ENCODE measurements around the gene CLEC5A. TPM values are rescaled to one million over a fixed set of nuclear protein-coding genes. Genes with fewer than 3 reads are reported as not detected.

Gene CLEC5A
- total RNA-seq, 1 experiment from 2014 or later, result not detected

DNA sequence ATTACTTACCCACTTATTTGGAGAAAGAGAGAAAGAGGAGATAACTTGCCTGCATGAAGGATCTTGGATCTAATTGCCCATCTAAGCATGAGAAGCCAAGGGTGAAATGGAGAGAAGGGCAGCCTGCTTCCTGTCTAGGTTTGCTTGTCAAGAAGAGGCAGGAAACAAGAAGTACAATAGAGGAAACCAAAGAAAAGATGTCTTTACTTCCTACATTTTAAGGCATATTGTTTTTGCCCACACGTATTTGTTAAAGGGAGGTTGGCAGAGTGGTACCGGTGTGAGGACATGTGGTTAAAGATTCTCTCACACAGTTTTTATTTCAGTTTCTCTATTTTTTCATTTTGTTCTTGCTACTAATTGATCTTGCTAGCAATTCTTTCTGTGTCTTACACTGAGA, 32.8 kb upstream of the CLEC5A start:
- no peak overlapping the region for H3K23ac ChIP-seq (ENCODE audit: insufficient read length, low read depth, low read length)

More for the DNA sequence above, 32.8 kb upstream of the CLEC5A start:
- H4K91ac ChIP-seq (ENCODE audit: insufficient read length, low read depth, low read length), result no peak overlapping the region
- H2AFZ ChIP-seq (ENCODE audit: low read length), result no peak overlapping the region
- no CpG with 5 or more reads among the region's 2 CpGs for WGBS (ENCODE audit: extremely low coverage, insufficient read length, low lambda C conversion rate)
- H3K4me2 ChIP-seq (ENCODE audit: insufficient read depth, insufficient read length, low read length), result no peak overlapping the region
- no peak overlapping the region for H3T11ph ChIP-seq (ENCODE audit: low read length)
- H3K27me3 ChIP-seq (ENCODE audit: insufficient read depth, low read length), result no peaks in the 10 kb centered on the region
- no peaks in the 10 kb centered on the region for H3K4me1 ChIP-seq (ENCODE audit: insufficient read depth, low read length)
- no peak overlapping the region for H2BK15ac ChIP-seq (ENCODE audit: low read depth, low read length)
- H3K56ac ChIP-seq (ENCODE audit: insufficient read length, low read depth, low read length), result no peak overlapping the region
- H3K14ac ChIP-seq (ENCODE audit: insufficient read depth, low read length), result no peak overlapping the region
- TF ChIP-seq, protein P1, sequence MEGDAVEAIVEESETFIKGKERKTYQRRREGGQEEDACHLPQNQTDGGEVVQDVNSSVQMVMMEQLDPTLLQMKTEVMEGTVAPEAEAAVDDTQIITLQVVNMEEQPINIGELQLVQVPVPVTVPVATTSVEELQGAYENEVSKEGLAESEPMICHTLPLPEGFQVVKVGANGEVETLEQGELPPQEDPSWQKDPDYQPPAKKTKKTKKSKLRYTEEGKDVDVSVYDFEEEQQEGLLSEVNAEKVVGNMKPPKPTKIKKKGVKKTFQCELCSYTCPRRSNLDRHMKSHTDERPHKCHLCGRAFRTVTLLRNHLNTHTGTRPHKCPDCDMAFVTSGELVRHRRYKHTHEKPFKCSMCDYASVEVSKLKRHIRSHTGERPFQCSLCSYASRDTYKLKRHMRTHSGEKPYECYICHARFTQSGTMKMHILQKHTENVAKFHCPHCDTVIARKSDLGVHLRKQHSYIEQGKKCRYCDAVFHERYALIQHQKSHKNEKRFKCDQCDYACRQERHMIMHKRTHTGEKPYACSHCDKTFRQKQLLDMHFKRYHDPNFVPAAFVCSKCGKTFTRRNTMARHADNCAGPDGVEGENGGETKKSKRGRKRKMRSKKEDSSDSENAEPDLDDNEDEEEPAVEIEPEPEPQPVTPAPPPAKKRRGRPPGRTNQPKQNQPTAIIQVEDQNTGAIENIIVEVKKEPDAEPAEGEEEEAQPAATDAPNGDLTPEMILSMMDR (conservative IDR thresholded peaks at IDR 0.05), result no peak
- no peak overlapping the region for H4K8ac ChIP-seq (replicated peaks; ENCODE audit: insufficient read length, low read depth, low read length)
- DNase-seq, result no peak
- Mint-ChIP-seq H3K27ac (no peak overlapping the region), H3K4me1 (peaks cover 8 to 11% of the 10 kb centered on the region in 2 experiments), H3K27me3 (ENCODE audit: low read depth) (peaks cover 14% of the 10 kb centered on the region; the same call in 1 of the 2 replicates), H3K9me3 (peaks cover 0 to under 1% of the 10 kb centered on the region in 2 experiments; a peak in 1 of 5 replicates), H3K4me3 (no peak overlapping the region), H3K36me3 (ENCODE audit: insufficient read depth in 1 of 3, low read depth in 3 of 3) (no peaks in the 10 kb centered on the region; a peak in 1 of 7 replicates)
- no peak overlapping the region for H4K5ac ChIP-seq (ENCODE audit: insufficient read length, low read depth, low read length)
- H3K23me2 ChIP-seq (ENCODE audit: insufficient read length, low read depth, low read length, poor library complexity, severe bottlenecking), result no peaks in the 10 kb centered on the region
- H2BK120ac ChIP-seq (ENCODE audit: low read depth, low read length, poor library complexity, severe bottlenecking), result no peak overlapping the region
- H3K27ac ChIP-seq (ENCODE audit: insufficient read length, low read depth, low read length), result no peak overlapping the region
- no peak overlapping the region for H2BK5ac ChIP-seq (ENCODE audit: insufficient read length, low read length)
- peaks cover 6% of the 10 kb centered on the region for H3K9me3 ChIP-seq (ENCODE audit: control insufficient read depth, low read depth, low read length)
- no peak overlapping the region for H2AK5ac ChIP-seq (ENCODE audit: insufficient read length, low read length)
- H3K18ac ChIP-seq (ENCODE audit: insufficient read length, low read depth, low read length), result no peak overlapping the region
- no peaks in the 10 kb centered on the region for H3K79me1 ChIP-seq (ENCODE audit: insufficient read depth, low read depth, low read length, poor library complexity, severe bottlenecking)
- H3K9ac ChIP-seq (ENCODE audit: extremely low read depth, insufficient read length, low read length), result no peak overlapping the region
- H3K4ac ChIP-seq (ENCODE audit: low read depth, low read length), result no peak overlapping the region
- no peak overlapping the region for H2BK12ac ChIP-seq (ENCODE audit: insufficient read length, low read depth, low read length)
- H2BK20ac ChIP-seq (ENCODE audit: low read depth, low read length, poor library complexity, severe bottlenecking), result no peak overlapping the region
- no peaks in the 10 kb centered on the region for H3K79me2 ChIP-seq (ENCODE audit: insufficient read depth, low read length)
- no peaks in the 10 kb centered on the region for H4K20me1 ChIP-seq (ENCODE audit: control insufficient read depth, insufficient read depth, insufficient read length)
